SK-N-SH (cell line): Measurements from ENCODE around the gene TSPAN4.

Experiments used
- EZH2phosphoT487 ChIP-seq: fragments of 200-600 bp; sonication (generic); IDR thresholded peaks from 2 replicates; pipeline ENCODE4 v1.6.1; 2017; ENCODE audit warnings: low read depth, mixed run types, mild to moderate bottlenecking, antibody characterized with exemption, moderate library complexity, borderline replicate concordance
- FOXJ3 ChIP-seq: sonication (generic); formaldehyde crosslinking; IDR thresholded peaks from 2 replicates; pipeline ENCODE4 v1.5.1; 2020; ENCODE audit warnings: mild to moderate bottlenecking, missing genetic modification reagents
- GABPA ChIP-seq: IDR thresholded peaks from 2 replicates; pipeline ENCODE4 v1.4.0; 2012; ENCODE audit warnings: low read depth, mild to moderate bottlenecking
- JUND ChIP-seq: IDR thresholded peaks from 2 replicates; pipeline ENCODE4 v1.4.0; 2012
- MXI1 ChIP-seq: IDR thresholded peaks from 2 replicates; pipeline ENCODE4 v1.6.1; 2012; ENCODE audit warnings: mild to moderate bottlenecking, low read depth, low read length, improper control_type of control experiment
- NRF1 ChIP-seq: IDR thresholded peaks from 2 replicates; pipeline ENCODE4 v1.6.1; 2012; ENCODE audit warnings: low read depth, mild to moderate bottlenecking, low read length
- POLR2AphosphoS5 ChIP-seq: IDR thresholded peaks from 2 replicates; pipeline ENCODE4 v1.6.1; 2012; ENCODE audit warnings: low read depth, low read length
- SMC3 ChIP-seq: IDR thresholded peaks from 2 replicates; pipeline ENCODE4 v1.6.1; 2012; ENCODE audit warnings: low read depth, low read length, improper control_type of control experiment
- TAF1 ChIP-seq: IDR thresholded peaks from 2 replicates; pipeline ENCODE4 v1.6.1; 2012; ENCODE audit warnings: low read depth, mild to moderate bottlenecking, low read length, moderate library complexity, borderline replicate concordance
- TF ChIP-seq, protein P1 (sequence below): fragments of 200-600 bp; sonication (generic); IDR thresholded peaks from 2 replicates; pipeline ENCODE4 v1.6.1; 2017; ENCODE audit warnings: antibody characterized with exemption, mild to moderate bottlenecking, moderate library complexity
- TF ChIP-seq, protein P2 (sequence below): IDR thresholded peaks from 2 replicates; pipeline ENCODE4; 2012
- TF ChIP-seq, protein P3 (sequence below): IDR thresholded peaks from 2 replicates; pipeline ENCODE4 v1.6.1; 2012; ENCODE audit warnings: mild to moderate bottlenecking, low read depth, low read length, moderate library complexity
- TF ChIP-seq, protein P4 (sequence below): IDR thresholded peaks from 2 replicates; pipeline ENCODE4 v1.4.0; 2012; ENCODE audit warnings: low read depth
- TF ChIP-seq, protein P5 (sequence below): IDR thresholded peaks from 2 replicates; pipeline ENCODE4 v1.4.0; 2012; ENCODE audit warnings: low read depth, borderline replicate concordance

DNA sequence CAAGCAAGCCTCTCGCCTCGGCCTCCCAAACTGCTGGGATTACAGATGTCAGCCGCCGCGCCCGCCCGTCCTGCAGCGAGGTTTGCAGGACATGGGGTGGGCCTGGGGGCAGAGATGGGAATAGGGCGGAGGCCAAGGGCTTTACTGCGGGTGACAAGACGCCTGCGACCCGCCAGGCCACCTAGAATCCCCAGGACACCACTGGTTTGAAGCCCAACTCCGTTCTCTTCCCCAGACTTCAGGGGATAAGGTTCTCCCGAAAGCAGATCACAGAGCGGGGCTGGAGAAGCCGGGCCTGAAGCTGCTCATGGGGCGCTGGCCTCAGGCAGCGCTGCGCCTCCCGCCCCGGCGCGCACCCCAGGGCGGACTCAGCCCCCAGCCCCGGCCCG is 677 bp upstream of the TSPAN4 start:
- TF ChIP-seq, protein P1, sequence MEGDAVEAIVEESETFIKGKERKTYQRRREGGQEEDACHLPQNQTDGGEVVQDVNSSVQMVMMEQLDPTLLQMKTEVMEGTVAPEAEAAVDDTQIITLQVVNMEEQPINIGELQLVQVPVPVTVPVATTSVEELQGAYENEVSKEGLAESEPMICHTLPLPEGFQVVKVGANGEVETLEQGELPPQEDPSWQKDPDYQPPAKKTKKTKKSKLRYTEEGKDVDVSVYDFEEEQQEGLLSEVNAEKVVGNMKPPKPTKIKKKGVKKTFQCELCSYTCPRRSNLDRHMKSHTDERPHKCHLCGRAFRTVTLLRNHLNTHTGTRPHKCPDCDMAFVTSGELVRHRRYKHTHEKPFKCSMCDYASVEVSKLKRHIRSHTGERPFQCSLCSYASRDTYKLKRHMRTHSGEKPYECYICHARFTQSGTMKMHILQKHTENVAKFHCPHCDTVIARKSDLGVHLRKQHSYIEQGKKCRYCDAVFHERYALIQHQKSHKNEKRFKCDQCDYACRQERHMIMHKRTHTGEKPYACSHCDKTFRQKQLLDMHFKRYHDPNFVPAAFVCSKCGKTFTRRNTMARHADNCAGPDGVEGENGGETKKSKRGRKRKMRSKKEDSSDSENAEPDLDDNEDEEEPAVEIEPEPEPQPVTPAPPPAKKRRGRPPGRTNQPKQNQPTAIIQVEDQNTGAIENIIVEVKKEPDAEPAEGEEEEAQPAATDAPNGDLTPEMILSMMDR, result no peak
- TF ChIP-seq, protein P2, sequence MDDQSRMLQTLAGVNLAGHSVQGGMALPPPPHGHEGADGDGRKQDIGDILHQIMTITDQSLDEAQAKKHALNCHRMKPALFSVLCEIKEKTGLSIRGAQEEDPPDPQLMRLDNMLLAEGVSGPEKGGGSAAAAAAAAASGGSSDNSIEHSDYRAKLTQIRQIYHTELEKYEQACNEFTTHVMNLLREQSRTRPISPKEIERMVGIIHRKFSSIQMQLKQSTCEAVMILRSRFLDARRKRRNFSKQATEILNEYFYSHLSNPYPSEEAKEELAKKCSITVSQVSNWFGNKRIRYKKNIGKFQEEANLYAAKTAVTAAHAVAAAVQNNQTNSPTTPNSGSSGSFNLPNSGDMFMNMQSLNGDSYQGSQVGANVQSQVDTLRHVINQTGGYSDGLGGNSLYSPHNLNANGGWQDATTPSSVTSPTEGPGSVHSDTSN, result no peak
- no peak for TF ChIP-seq NRF1
- TF ChIP-seq, protein P3, sequence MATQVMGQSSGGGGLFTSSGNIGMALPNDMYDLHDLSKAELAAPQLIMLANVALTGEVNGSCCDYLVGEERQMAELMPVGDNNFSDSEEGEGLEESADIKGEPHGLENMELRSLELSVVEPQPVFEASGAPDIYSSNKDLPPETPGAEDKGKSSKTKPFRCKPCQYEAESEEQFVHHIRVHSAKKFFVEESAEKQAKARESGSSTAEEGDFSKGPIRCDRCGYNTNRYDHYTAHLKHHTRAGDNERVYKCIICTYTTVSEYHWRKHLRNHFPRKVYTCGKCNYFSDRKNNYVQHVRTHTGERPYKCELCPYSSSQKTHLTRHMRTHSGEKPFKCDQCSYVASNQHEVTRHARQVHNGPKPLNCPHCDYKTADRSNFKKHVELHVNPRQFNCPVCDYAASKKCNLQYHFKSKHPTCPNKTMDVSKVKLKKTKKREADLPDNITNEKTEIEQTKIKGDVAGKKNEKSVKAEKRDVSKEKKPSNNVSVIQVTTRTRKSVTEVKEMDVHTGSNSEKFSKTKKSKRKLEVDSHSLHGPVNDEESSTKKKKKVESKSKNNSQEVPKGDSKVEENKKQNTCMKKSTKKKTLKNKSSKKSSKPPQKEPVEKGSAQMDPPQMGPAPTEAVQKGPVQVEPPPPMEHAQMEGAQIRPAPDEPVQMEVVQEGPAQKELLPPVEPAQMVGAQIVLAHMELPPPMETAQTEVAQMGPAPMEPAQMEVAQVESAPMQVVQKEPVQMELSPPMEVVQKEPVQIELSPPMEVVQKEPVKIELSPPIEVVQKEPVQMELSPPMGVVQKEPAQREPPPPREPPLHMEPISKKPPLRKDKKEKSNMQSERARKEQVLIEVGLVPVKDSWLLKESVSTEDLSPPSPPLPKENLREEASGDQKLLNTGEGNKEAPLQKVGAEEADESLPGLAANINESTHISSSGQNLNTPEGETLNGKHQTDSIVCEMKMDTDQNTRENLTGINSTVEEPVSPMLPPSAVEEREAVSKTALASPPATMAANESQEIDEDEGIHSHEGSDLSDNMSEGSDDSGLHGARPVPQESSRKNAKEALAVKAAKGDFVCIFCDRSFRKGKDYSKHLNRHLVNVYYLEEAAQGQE, result no peak
- TF ChIP-seq, protein P4, sequence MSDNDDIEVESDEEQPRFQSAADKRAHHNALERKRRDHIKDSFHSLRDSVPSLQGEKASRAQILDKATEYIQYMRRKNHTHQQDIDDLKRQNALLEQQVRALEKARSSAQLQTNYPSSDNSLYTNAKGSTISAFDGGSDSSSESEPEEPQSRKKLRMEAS, result no peak
- no peak for TF ChIP-seq JUND
- no peak for TF ChIP-seq EZH2phosphoT487
- no peak for TF ChIP-seq MXI1
- no peak for TF ChIP-seq SMC3
- no peak for TF ChIP-seq GABPA
- TF ChIP-seq POLR2AphosphoS5, result no peak
- TF ChIP-seq FOXJ3 (CRISPR knock-in tag), result no peak
- TF ChIP-seq, protein P5, sequence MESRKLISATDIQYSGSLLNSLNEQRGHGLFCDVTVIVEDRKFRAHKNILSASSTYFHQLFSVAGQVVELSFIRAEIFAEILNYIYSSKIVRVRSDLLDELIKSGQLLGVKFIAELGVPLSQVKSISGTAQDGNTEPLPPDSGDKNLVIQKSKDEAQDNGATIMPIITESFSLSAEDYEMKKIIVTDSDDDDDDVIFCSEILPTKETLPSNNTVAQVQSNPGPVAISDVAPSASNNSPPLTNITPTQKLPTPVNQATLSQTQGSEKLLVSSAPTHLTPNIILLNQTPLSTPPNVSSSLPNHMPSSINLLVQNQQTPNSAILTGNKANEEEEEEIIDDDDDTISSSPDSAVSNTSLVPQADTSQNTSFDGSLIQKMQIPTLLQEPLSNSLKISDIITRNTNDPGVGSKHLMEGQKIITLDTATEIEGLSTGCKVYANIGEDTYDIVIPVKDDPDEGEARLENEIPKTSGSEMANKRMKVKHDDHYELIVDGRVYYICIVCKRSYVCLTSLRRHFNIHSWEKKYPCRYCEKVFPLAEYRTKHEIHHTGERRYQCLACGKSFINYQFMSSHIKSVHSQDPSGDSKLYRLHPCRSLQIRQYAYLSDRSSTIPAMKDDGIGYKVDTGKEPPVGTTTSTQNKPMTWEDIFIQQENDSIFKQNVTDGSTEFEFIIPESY, result no peak
- TF ChIP-seq TAF1, result no peak
